GM12873 (cell line): ENCODE data around the gene MIF4GD.

Source experiments
- TF ChIP-seq, protein P1 (sequence below): IDR thresholded peaks from 2 replicates; pipeline ENCODE4 v1.5.1; 2012; ENCODE audit warnings: low read depth, mild to moderate bottlenecking, moderate library complexity, low read length, control low read depth; ENCODE audit not compliant: insufficient read depth; ENCODE audit errors: missing control alignments

The MIF4GD gene

DNA sequence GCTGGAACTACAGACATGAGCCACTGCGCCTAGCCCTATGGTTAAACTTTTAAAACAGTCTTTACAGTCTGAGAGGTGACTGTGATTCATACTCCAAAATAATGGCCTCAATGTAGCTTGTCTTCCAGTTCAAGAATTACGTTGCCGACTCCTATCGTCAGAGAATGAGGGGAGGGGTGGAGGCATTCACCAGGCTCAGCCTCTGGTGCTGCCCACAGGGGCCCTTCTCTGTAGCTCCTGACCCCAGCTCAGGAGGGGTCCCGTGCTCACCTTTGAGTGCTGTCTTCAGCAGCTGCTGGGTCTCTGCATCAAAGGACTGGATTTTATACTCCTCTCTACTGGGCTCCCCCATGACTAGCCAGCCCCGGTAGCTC lies 1.2 kb downstream of the MIF4GD start:
- TF ChIP-seq, protein P1, sequence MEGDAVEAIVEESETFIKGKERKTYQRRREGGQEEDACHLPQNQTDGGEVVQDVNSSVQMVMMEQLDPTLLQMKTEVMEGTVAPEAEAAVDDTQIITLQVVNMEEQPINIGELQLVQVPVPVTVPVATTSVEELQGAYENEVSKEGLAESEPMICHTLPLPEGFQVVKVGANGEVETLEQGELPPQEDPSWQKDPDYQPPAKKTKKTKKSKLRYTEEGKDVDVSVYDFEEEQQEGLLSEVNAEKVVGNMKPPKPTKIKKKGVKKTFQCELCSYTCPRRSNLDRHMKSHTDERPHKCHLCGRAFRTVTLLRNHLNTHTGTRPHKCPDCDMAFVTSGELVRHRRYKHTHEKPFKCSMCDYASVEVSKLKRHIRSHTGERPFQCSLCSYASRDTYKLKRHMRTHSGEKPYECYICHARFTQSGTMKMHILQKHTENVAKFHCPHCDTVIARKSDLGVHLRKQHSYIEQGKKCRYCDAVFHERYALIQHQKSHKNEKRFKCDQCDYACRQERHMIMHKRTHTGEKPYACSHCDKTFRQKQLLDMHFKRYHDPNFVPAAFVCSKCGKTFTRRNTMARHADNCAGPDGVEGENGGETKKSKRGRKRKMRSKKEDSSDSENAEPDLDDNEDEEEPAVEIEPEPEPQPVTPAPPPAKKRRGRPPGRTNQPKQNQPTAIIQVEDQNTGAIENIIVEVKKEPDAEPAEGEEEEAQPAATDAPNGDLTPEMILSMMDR = no peak

DNA sequence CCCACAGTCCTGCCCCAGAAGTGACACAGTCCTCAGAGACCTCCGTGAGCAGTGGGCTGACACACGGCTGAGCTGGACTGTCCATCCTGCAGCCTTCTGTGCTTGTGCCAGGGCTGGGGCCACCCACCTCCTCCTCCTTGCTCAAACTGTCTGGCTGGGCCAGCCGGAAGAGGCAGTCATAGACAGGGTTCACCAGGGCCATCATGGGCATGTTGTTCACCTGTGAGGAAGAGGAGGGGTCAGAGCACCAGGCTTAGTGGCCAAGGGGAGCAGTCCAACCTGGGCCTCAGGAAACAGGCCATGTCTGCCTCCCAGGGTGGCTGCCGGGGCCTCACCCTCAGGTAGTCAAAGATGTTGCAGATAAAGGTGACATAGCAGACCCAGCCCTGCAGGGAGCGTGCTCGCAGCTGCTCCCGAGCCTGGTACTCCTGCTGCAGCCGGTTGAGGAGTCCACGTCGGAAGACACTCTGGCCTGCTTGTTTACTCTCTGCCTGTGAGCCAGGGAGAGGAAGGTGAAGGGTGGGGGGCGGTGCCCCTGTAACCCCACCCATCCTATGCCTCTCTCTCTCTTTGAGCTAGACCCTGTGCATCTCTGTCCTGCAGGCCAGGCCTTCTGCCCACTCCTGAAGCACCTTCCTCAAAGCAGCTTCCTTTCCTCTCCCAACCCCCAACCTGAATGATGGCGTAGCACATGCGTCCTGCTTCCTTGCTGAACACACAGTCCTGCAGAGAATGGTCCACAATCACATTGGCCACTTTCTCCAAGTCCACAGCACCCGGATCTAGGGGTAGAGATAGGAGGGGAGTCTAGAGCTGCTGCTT lies 3.4 kb downstream of the MIF4GD start:
- TF ChIP-seq, protein P1 = no peak

DNA sequence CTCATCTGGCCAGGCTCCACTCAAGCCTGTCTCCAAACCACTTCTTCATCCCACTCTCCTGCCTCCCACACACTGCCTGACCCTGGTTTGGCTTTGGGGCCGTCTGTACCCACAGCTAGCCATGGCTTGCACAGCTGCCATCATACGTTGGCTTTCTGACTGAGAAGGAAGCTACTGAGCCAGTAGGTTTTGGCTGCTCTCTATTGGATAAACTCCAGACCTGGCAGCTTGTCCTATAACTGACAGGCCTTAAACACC lies 3.9 kb downstream of the MIF4GD start:
- TF ChIP-seq, protein P1 = no peak

DNA sequence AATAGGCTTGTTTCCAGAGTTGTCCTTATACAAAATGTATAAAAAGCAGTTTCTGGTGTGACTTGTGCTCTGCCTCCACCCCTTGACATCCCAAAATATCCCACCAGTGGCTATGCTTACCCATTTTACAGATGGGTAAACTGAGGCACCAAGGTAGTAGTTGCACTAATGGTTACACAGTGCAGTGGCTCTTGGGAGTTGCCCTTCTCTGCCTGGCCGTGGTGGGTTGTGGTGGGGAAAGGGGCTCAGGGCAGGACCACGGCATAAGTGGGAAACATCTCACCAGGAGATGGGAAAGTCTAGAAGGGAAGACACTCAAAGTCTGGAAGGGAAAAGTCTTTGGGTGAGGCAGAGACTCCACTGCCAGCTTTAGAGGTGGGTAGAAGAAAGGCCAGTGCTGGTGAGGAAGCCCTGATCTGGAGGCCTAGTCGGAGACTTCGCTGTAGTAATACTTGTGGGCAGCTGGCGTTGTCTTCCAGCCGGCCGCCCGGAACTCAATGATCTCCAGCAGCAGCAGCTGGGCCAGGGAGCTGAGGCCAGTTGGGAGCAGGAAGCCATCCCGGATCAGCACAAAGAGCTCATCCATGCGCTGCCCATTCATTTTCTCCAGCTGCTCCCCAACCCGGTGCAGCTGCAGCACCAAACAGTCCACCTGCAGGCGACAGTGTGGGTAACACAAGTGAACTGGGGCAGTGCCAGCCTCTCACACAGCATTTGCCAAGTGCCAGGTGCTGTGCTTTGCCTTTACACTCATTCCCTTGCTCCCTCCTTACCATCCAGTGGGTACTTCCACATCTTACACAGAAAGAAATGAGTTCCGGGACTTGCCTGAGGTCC lies 4.5 kb downstream of the MIF4GD start:
- TF ChIP-seq, protein P1 = no peak

DNA sequence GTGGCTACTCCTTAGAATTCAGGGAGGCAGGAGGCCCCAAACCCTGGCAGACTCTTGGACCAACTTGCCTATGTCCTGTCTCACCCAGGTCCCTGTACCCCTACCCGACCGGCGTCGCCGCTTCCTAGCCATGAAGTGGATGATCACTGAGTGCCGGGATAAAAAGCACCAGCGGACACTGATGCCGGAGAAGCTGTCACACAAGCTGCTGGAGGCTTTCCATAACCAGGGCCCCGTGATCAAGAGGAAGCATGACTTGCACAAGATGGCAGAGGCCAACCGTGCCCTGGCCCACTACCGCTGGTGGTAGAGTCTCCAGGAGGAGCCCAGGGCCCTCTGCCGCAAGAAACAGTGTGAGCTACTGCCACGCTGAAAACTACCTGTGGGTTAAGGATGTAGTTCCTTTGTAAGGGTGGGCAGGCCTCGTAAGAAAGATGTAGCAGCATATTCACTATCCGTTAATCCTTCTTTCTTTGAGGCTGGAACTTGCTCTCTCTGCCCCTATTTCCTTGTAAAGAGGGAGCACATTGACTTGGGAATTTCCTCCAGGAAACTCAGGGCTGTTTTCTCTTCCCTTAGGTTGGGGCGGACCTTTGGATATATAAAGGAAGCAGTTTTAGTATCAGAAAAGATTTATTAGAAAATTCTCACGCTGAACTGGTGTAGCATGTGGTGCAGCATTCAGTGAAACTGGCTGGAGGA lies 5.3 kb downstream of the MIF4GD start:
- TF ChIP-seq, protein P1 = no peak

DNA sequence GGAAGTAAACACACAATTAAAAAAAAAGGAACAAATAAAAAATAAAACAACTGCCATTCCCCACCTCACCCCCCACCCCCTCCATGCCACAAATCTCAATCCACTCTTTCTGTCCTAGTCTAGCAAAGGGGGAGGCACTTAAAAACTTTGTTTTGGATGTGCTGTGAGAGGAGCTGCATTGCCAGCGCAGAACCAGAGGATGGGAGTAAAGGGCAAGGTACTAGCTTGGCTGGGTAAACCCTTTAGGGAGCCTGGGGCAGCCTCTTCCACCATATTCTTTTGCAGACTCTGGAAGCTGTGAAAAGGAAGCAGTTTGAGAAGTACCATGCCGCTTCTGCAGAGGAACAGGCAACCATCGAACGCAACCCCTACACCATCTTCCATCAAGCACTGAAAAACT lies 8.0 kb downstream of the MIF4GD start:
- TF ChIP-seq, protein P1 = peak; percentile 13

DNA sequence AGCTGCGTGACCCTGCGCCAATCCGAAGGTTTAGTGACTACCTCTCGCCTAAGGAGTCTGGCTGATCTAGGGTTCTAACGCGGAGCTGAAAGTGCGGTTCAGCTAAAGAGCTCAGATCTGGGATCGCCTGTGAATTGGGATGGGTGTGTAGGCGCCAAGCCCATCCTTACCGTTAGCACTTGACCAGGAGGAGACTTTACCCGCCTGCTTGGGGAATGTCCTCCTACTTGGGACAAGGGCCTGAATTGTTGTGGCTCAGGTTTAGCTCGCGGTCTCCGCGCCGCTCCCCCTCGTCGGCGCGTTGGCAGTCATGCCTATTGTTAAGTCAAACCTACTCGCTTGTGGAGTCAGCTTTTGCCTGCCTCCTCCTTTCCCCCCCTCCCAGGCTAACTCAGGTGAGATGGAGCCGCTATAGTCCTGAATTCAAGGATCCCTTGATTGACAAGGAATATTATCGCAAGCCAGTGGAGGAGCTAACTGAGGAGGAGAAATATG lies 8.9 kb downstream of the MIF4GD start:
- TF ChIP-seq, protein P1 = no peak
